ENCODE data around the gene ITIH4. TPM values are rescaled to one million over a fixed set of nuclear protein-coding genes. Genes with fewer than 3 reads are reported as not detected.

The ITIH4 gene
- total RNA-seq, 1 donor from 2014 or later, result 1.1 TPM

- H3K9me3 ChIP-seq (ENCODE audit: low read depth), result no peaks in the 10 kb centered on the region
- H3K4me2 ChIP-seq, result no peak overlapping the region
- H3K4me3 Mint-ChIP-seq, result no peak overlapping the region
- no peaks in the 10 kb centered on the region for H3K27me3 ChIP-seq
- no peak overlapping the region for H3K27ac Mint-ChIP-seq
- DNase-seq (ENCODE audit: low spot score), result no peak
- no peaks in the 10 kb centered on the region for H3K9me3 Mint-ChIP-seq
- peaks cover 2% of the 10 kb centered on the region for H3K36me3 Mint-ChIP-seq
- H3K27ac ChIP-seq, result no peak overlapping the region
- TF ChIP-seq EZH2 (IDR thresholded peaks at IDR 0.05), result no peak
- TF ChIP-seq CTCF (IDR thresholded peaks at IDR 0.05), result peak; percentile 11
- TF ChIP-seq EZH2phosphoT487 (IDR thresholded peaks at IDR 0.05), result no peak
- no peak overlapping the region for H3K4me3 ChIP-seq
- H3K36me3 ChIP-seq, result no peaks in the 10 kb centered on the region
- peaks cover 3% of the 10 kb centered on the region for H4K20me1 ChIP-seq (ENCODE audit: low read depth)
- H3K27me3 Mint-ChIP-seq (ENCODE audit: insufficient read depth, low read depth), result peaks cover 2% of the 10 kb centered on the region
- H3K4me1 Mint-ChIP-seq, result peaks cover 11% of the 10 kb centered on the region
- H3K9ac ChIP-seq, result no peak overlapping the region
- no peak overlapping the region for H2AFZ ChIP-seq (replicated peaks)
- no peaks in the 10 kb centered on the region for H3F3A ChIP-seq (ENCODE audit: low read depth)
- H3K4me1 ChIP-seq, result peaks cover 5% of the 10 kb centered on the region
- no peaks in the 10 kb centered on the region for H3K79me2 ChIP-seq (ENCODE audit: low read depth)
Observed at GRCh38 chr3:52879090-52879489, 48.6 kb upstream of the ITIH4 start.

GRCh38 chr3:52877085-52877484 is 46.6 kb upstream of the ITIH4 start:
- H3K9ac ChIP-seq, result no peak overlapping the region
- H3K27ac Mint-ChIP-seq, result no peak overlapping the region
- peaks cover 2% of the 10 kb centered on the region for H3K36me3 Mint-ChIP-seq
- no peak overlapping the region for H3K4me2 ChIP-seq
- H4K20me1 ChIP-seq (ENCODE audit: low read depth), result peaks cover 3% of the 10 kb centered on the region
- no peaks in the 10 kb centered on the region for H3K9me3 ChIP-seq (ENCODE audit: low read depth)
- H3K79me2 ChIP-seq (ENCODE audit: low read depth), result peaks cover 4% of the 10 kb centered on the region
- H3K4me3 ChIP-seq, result no peak overlapping the region
- H3K4me1 ChIP-seq, result peaks cover 11% of the 10 kb centered on the region
- H2AFZ ChIP-seq (replicated peaks), result no peak overlapping the region
- H3K9me3 Mint-ChIP-seq, result no peaks in the 10 kb centered on the region
- DNase-seq (ENCODE audit: low spot score), result no peak
- H3K4me1 Mint-ChIP-seq, result peaks cover 7% of the 10 kb centered on the region
- H3K27me3 ChIP-seq, result no peaks in the 10 kb centered on the region
- TF ChIP-seq EZH2 (IDR thresholded peaks at IDR 0.05), result no peak
- no peak for TF ChIP-seq EZH2phosphoT487 (IDR thresholded peaks at IDR 0.05)
- TF ChIP-seq CTCF (IDR thresholded peaks at IDR 0.05), result no peak
- H3F3A ChIP-seq (ENCODE audit: low read depth), result no peaks in the 10 kb centered on the region
- no peaks in the 10 kb centered on the region for H3K36me3 ChIP-seq
- no peak overlapping the region for H3K4me3 Mint-ChIP-seq
- H3K27me3 Mint-ChIP-seq (ENCODE audit: insufficient read depth, low read depth), result peaks cover 2% of the 10 kb centered on the region
- H3K27ac ChIP-seq, result no peak overlapping the region

GRCh38 chr3:52874864-52875587 is 44.6 kb upstream of the ITIH4 start:
- peaks cover 2% of the 10 kb centered on the region for H3K36me3 Mint-ChIP-seq
- H3K4me1 Mint-ChIP-seq, result peaks cover 5% of the 10 kb centered on the region
- H3K27me3 Mint-ChIP-seq (ENCODE audit: insufficient read depth, low read depth), result peaks cover 2% of the 10 kb centered on the region
- H3K79me2 ChIP-seq (ENCODE audit: low read depth), result peaks cover 4% of the 10 kb centered on the region
- H3K9ac ChIP-seq, result no peak overlapping the region
- no peaks in the 10 kb centered on the region for H3K9me3 ChIP-seq (ENCODE audit: low read depth)
- H3K4me3 ChIP-seq, result no peak overlapping the region
- H3K4me3 Mint-ChIP-seq, result no peak overlapping the region
- no peaks in the 10 kb centered on the region for H3F3A ChIP-seq (ENCODE audit: low read depth)
- TF ChIP-seq EZH2phosphoT487 (IDR thresholded peaks at IDR 0.05), result no peak
- TF ChIP-seq CTCF (IDR thresholded peaks at IDR 0.05), result no peak
- TF ChIP-seq EZH2 (IDR thresholded peaks at IDR 0.05), result no peak
- H3K9me3 Mint-ChIP-seq, result no peaks in the 10 kb centered on the region
- no peaks in the 10 kb centered on the region for H3K36me3 ChIP-seq
- no peak overlapping the region for H3K27ac Mint-ChIP-seq
- no peak overlapping the region for H3K4me2 ChIP-seq
- no peak overlapping the region for H2AFZ ChIP-seq (replicated peaks)
- no peak for DNase-seq (ENCODE audit: low spot score)
- peaks cover 3% of the 10 kb centered on the region for H4K20me1 ChIP-seq (ENCODE audit: low read depth)
- H3K27ac ChIP-seq, result no peak overlapping the region
- peaks cover 7% of the 10 kb centered on the region for H3K4me1 ChIP-seq
- no peaks in the 10 kb centered on the region for H3K27me3 ChIP-seq
